Breast epithelium (tissue), 4 donors: ENCODE results near the gene MGAT5B. TPM values are rescaled to one million over a fixed set of nuclear protein-coding genes. Genes with fewer than 3 reads are reported as not detected.

Experiments used
- DNase-seq, 2 donors: peaks; one replicate each; pipeline ENCODE4 v3.0.0-alpha.2; 2019; ENCODE audit warnings: low spot score in 2 of 2
- H3K27ac ChIP-seq, 2 donors: fragments of 200-600 bp; sonication (generic) in 1 of 2; one replicate each; pipeline ENCODE4 v1.5.1; 2016 to 2019; ENCODE audit warnings: mild to moderate bottlenecking in 1 of 2
- H3K27me3 ChIP-seq, 2 donors: fragments of 200-600 bp; sonication (generic) in 1 of 2; one replicate each; pipeline versions ENCODE4 v1.5.1 to v1.6.0; 2017 to 2019; ENCODE audit warnings: control low read depth in 1 of 2, mild to moderate bottlenecking in 1 of 2
- H3K36me3 ChIP-seq: fragments of 200-600 bp; one replicate; pipeline ENCODE4 v1.5.1; 2019
- H3K4me1 ChIP-seq, 2 donors: fragments of 200-600 bp; sonication (generic); one replicate each; pipeline ENCODE4 v1.5.1; 2016 to 2019; ENCODE audit warnings: control low read depth in 1 of 2
- H3K4me3 ChIP-seq, 3 donors: fragments of 200-600 bp; sonication (generic); 1 replicate in 2 of 3; 2 replicates in 1 of 3; pipeline ENCODE4 v1.5.1; 2016 to 2019; ENCODE audit warnings: mild to moderate bottlenecking in 3 of 3, moderate library complexity in 2 of 3
- H3K9me3 ChIP-seq, 2 donors: fragments of 200-600 bp; sonication (generic) in 1 of 2; one replicate each; pipeline ENCODE4 v1.5.1; 2016 to 2019; ENCODE audit warnings: control low read depth in 1 of 2
- CTCF ChIP-seq, 3 donors: fragments of 450-650 bp; IDR thresholded peaks; one replicate each; pipeline ENCODE4 v1.5.1; 2016 to 2017; ENCODE audit warnings: antibody characterized with exemption in 3 of 3, mild to moderate bottlenecking in 3 of 3, moderate library complexity in 3 of 3
- POLR2A ChIP-seq: fragments of 450-650 bp; IDR thresholded peaks from one replicate; pipeline ENCODE4 v1.6.1; 2016; ENCODE audit warnings: antibody characterized with exemption, mild to moderate bottlenecking, moderate library complexity
- POLR2AphosphoS5 ChIP-seq, 3 donors: sonication (generic); formaldehyde crosslinking; IDR thresholded peaks; one replicate each; pipeline ENCODE4 v1.6.1; 2017; ENCODE audit warnings: antibody characterized with exemption in 3 of 3
- intact Hi-C: fragments of 100-400 bp; cut with DNase I; formaldehyde crosslinking; loops from one replicate; pipeline ENCODE4 v1.15.1; 2023; ENCODE audit warnings: low total_unique reads
- total RNA-seq, 3 donors: library from RNA; depleted of rRNA; stranded (reverse); fragments of >200 nt; gene quantifications; one replicate each; pipeline ENCODE4 v1.1.0, GENCODE V29; 2016

The MGAT5B gene
- total RNA-seq, 3 donors from 2014 or later, result 0.32 to 0.33 TPM; not detected in 1

- intact Hi-C loops, result no loop called here
- TF ChIP-seq POLR2A, result no peak
- TF ChIP-seq CTCF (IDR thresholded peaks at IDR 0.05), result no peak
- no peak for TF ChIP-seq POLR2AphosphoS5 (IDR thresholded peaks at IDR 0.05)
- Histone ChIP-seq H3K4me3 (no peak overlapping the region), H3K27me3 (no peaks in the 10 kb centered on the region), H3K4me1 (no peaks in the 10 kb centered on the region), H3K9me3 (no peaks in the 10 kb centered on the region), H3K36me3 (no peaks in the 10 kb centered on the region), H3K27ac (no peak overlapping the region)
- DNase-seq, result no peak
Observed at GRCh38 chr17:76878568-76878967, 10.4 kb downstream of the MGAT5B start.

- intact Hi-C loops, result no loop called here
- no peaks in the 10 kb centered on the region for H3K27me3 ChIP-seq
- no peak for DNase-seq
Observed at GRCh38 chr17:76879254-76879653, 11.1 kb downstream of the MGAT5B start.

GRCh38 chr17:76879691-76880090 is 11.5 kb downstream of the MGAT5B start:
- H3K27ac ChIP-seq, result no peak overlapping the region
- no peak for DNase-seq
- H3K4me3 ChIP-seq, result no peak overlapping the region
- intact Hi-C loops, result no loop called here
- no peaks in the 10 kb centered on the region for H3K27me3 ChIP-seq
- TF ChIP-seq CTCF (IDR thresholded peaks at IDR 0.05) (no peak), POLR2A (no peak), POLR2AphosphoS5 (IDR thresholded peaks at IDR 0.05) (no peak)
- H3K9me3 ChIP-seq, result no peaks in the 10 kb centered on the region
- H3K36me3 ChIP-seq, result no peaks in the 10 kb centered on the region
- H3K4me1 ChIP-seq, result no peaks in the 10 kb centered on the region

More at GRCh38 chr17:76879254-76879653, 11.1 kb downstream of the MGAT5B start:
- Histone ChIP-seq H3K4me1 (no peaks in the 10 kb centered on the region), H3K36me3 (no peaks in the 10 kb centered on the region), H3K4me3 (no peak overlapping the region), H3K9me3 (no peaks in the 10 kb centered on the region), H3K27ac (no peak overlapping the region)
- TF ChIP-seq POLR2AphosphoS5 (IDR thresholded peaks at IDR 0.05) (no peak), CTCF (IDR thresholded peaks at IDR 0.05) (no peak), POLR2A (no peak)

- no peaks in the 10 kb centered on the region for H3K4me1 ChIP-seq
- H3K4me3 ChIP-seq, result no peak overlapping the region
- no peaks in the 10 kb centered on the region for H3K9me3 ChIP-seq
- no peaks in the 10 kb centered on the region for H3K27me3 ChIP-seq
- H3K27ac ChIP-seq, result no peak overlapping the region
- TF ChIP-seq POLR2AphosphoS5 (IDR thresholded peaks at IDR 0.05) (no peak), POLR2A (no peak), CTCF (IDR thresholded peaks at IDR 0.05) (no peak)
- no peaks in the 10 kb centered on the region for H3K36me3 ChIP-seq
- intact Hi-C loops, result no loop called here
- DNase-seq, result no peak
Observed at GRCh38 chr17:76880268-76880667, 12.1 kb downstream of the MGAT5B start.

GRCh38 chr17:76880971-76881370 is 12.8 kb downstream of the MGAT5B start:
- no peak overlapping the region for H3K27ac ChIP-seq
- TF ChIP-seq CTCF (IDR thresholded peaks at IDR 0.05) (no peak), POLR2A (no peak), POLR2AphosphoS5 (IDR thresholded peaks at IDR 0.05) (no peak)
- H3K9me3 ChIP-seq, result no peaks in the 10 kb centered on the region
- H3K36me3 ChIP-seq, result no peaks in the 10 kb centered on the region
- H3K4me3 ChIP-seq, result no peak overlapping the region
- no peaks in the 10 kb centered on the region for H3K27me3 ChIP-seq
- no peak for DNase-seq
- H3K4me1 ChIP-seq, result no peaks in the 10 kb centered on the region
- intact Hi-C loops, result no loop called here
